Measurements from ENCODE around the gene GUSB. TPM values are rescaled to one million over a fixed set of nuclear protein-coding genes. Genes with fewer than 3 reads are reported as not detected.
"Not testable (repeated sequence)": the region's sequence is repeated elsewhere in the genome, so short reads cannot be mapped to it uniquely, and the experiment has no call there.

Gene GUSB
- 10 to 100 TPM; 72.2 to 77.2 TPM for total RNA-seq

DNA sequence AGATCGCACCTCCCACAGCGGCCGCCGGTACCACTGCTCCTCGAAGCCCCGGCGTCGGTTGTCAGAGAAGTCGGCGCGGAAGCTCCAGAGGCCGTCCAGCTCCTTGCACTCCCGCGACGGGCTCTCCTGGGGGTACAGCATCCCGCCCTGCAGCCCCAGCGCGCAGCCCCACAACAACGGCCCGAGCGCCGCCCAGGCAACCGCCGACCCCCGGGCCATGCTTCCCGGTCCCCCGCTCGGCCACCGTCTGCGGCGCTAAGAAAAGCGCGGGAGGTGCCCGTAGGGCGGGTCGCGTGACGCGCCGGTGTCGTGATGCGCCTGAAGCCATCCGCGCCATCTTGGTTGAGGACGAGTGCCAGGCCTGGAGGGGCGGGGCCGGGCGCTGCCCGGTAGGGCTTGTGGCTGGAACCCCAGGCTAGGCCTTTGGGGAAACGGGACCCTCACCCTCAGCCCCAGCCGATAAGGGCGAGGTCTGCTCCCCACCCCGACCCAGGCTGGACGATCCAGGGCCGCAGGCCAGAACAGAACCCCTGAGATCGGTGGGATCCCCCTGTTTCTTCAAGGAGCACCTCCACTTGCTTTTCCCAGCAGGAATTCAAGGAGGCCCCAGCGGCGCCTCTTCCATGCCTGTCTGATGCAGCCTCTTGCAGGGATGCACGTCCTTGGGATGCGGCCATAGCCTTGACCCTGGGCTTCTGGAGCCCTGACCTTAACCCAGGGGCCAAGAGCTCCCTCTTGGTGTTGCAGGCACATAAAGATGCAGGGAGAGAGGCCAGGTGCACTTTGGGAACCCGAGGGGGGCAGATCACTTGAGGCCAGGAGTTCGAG lies at the start of gene GUSB:
TSS of gene GUSB (minus strand) at position 249 of the 828 bp plus-strand sequence. CDS start at position 219, 30 bp downstream.
- peak; percentile 84 for ATAC-seq
- peak within 1 kb of the TSS; percentile 98 for H3K27ac Mint-ChIP-seq
- H3K4me1 Mint-ChIP-seq (ENCODE audit: low read depth) = peaks cover 20% of the 10 kb centered on the region
- H3K9me3 Mint-ChIP-seq (ENCODE audit: insufficient read depth) = no peaks in the 10 kb centered on the region
- POLR2A ChIA-PET = interaction anchor here (0.6 to 1.5 kb wide), 4 partner anchors 133 to 511 kb away, joined by 4 to 7 read pairs (median 5); partner anchors contain the start of gene CRCP
- peak within 1 kb of the TSS; percentile 93 for H3K4me3 Mint-ChIP-seq
- no peaks in the 10 kb centered on the region for H3K27me3 Mint-ChIP-seq (ENCODE audit: low read depth)
- H3K36me3 Mint-ChIP-seq (ENCODE audit: low read depth) = peaks cover 19% of the 10 kb centered on the region
- DNase-seq = peak; percentile 92
- CTCF ChIA-PET = interaction anchor here (0.8 to 1.3 kb wide), 3 partner anchors 90 to 862 kb away, joined by 3 read pairs; partner anchors contain the start of gene CRCP

DNA sequence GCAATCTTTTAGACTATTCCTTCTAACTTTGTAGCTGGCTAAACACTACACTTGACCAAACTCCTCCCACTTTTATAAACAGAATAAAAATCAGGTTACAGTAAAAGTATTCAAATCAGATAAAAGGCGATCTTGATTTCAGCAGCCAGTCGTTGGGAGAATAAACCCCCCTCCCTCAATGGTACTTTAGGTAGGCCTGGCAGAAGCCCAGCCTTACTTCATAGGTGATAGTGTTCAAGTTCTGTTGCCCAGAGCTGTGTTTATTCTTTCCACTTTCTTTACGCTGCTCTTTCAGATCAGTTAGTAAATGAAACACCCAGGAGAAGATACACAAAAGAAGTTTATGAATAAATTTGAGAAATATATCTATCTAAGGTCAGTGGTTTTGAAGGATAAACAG lies 46.3 kb upstream of the GUSB start:
- DNase-seq; CTCF ChIA-PET; H3K9me3 Mint-ChIP-seq (ENCODE audit: insufficient read depth); H3K4me3 Mint-ChIP-seq; ATAC-seq; H3K27me3 Mint-ChIP-seq (ENCODE audit: low read depth); H3K27ac Mint-ChIP-seq; H3K36me3 Mint-ChIP-seq (ENCODE audit: low read depth); H3K4me1 Mint-ChIP-seq (ENCODE audit: low read depth): not testable (repeated sequence)
- POLR2A ChIA-PET = interaction anchor here (0.6 kb wide), 1 partner anchor 755 kb away, joined by 4 read pairs; no protein-coding TSS in a partner anchor

DNA sequence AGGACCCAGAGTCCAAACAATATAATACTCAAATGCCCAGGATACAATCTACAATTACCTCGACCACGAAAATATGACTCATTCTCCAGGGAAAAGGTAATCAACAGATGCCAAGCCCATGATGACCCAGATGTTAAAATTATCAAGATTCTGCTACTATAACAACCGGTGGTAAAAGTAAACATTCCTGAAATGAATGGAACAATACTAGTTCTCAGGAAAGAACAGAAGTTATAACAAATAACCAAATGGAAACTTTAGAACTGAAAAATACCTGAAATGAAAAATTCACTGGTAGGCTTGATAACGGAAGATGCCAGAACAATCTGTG lies 34.1 kb upstream of the GUSB start:
- peaks cover 2% of the 10 kb centered on the region for H3K27me3 Mint-ChIP-seq (ENCODE audit: low read depth)
- H3K4me1 Mint-ChIP-seq (ENCODE audit: low read depth) = no peaks in the 10 kb centered on the region
- no peak for ATAC-seq
- no peak overlapping the region for H3K4me3 Mint-ChIP-seq
- DNase-seq = no peak
- H3K9me3 Mint-ChIP-seq (ENCODE audit: insufficient read depth) = no peaks in the 10 kb centered on the region
- POLR2A ChIA-PET = no interaction called here
- CTCF ChIA-PET = no interaction called here
- no peak overlapping the region for H3K27ac Mint-ChIP-seq
- no peaks in the 10 kb centered on the region for H3K36me3 Mint-ChIP-seq (ENCODE audit: low read depth)

DNA sequence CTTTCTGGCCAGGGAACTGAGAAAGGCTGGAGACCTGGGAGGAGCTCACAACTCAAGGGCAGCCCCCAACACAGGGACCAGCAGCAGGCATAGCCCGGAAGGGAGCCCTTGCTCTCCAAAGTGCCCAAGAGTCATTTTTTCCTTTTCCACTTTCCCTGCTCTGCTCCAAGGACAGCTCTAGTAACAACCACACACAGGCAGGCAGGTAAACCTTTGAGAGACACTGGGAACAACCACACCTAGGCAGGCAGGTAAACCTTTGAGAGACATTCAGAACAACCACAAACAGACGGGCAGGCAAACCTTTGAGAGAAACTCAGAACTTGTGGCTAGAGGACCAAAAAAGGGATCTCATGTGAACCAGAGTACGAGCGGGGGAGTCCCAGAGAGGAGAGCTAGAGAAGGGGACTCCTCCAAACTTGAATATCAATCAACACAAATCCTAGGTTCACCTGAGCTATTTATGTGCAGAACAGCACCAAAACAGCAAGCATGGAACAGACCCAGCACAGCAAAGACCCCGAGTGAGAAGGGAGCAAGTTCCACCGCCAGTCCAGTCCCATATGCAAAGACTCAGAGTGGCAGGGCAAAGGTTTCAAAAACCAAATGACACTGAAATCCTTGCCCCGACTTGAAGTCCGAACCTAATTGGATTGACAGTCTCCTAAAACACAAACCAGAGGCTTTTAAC lies 33.6 kb upstream of the GUSB start:
- no peak overlapping the region for H3K4me3 Mint-ChIP-seq
- H3K9me3 Mint-ChIP-seq (ENCODE audit: insufficient read depth) = no peaks in the 10 kb centered on the region
- DNase-seq (no peak), ATAC-seq (no peak)
- H3K27me3 Mint-ChIP-seq (ENCODE audit: low read depth) = peaks cover 2% of the 10 kb centered on the region
- no peaks in the 10 kb centered on the region for H3K36me3 Mint-ChIP-seq (ENCODE audit: low read depth)
- CTCF ChIA-PET = no interaction called here
- H3K4me1 Mint-ChIP-seq (ENCODE audit: low read depth) = no peaks in the 10 kb centered on the region
- no peak overlapping the region for H3K27ac Mint-ChIP-seq
- POLR2A ChIA-PET = no interaction called here

DNA sequence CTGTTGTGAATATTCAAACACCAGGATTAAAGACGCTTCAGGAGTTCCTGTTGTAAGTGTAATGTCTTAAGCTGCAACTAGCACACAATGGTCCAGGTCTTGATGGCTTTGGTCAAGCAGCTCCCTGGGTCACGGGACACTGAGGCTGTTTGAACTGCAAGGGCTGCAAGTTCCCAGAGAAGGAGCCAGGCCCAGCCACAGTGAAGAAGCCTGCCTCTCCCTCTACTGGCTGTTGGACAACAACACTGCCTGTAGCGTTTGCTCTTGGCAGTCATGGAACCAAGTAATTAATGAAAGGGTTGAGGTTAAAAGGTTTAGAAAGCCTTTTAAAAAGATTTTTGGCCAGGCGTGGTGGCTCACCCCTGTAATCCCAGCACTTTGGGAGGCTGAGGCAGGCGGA lies 31.9 kb upstream of the GUSB start:
- H3K4me1 Mint-ChIP-seq (ENCODE audit: low read depth) = no peaks in the 10 kb centered on the region
- ATAC-seq (no peak), DNase-seq (no peak)
- POLR2A ChIA-PET = no interaction called here
- peaks cover 2% of the 10 kb centered on the region for H3K27me3 Mint-ChIP-seq (ENCODE audit: low read depth)
- H3K36me3 Mint-ChIP-seq (ENCODE audit: low read depth) = no peaks in the 10 kb centered on the region
- H3K27ac Mint-ChIP-seq = no peak overlapping the region
- CTCF ChIA-PET = no interaction called here
- H3K9me3 Mint-ChIP-seq (ENCODE audit: insufficient read depth) = no peaks in the 10 kb centered on the region
- no peak overlapping the region for H3K4me3 Mint-ChIP-seq

DNA sequence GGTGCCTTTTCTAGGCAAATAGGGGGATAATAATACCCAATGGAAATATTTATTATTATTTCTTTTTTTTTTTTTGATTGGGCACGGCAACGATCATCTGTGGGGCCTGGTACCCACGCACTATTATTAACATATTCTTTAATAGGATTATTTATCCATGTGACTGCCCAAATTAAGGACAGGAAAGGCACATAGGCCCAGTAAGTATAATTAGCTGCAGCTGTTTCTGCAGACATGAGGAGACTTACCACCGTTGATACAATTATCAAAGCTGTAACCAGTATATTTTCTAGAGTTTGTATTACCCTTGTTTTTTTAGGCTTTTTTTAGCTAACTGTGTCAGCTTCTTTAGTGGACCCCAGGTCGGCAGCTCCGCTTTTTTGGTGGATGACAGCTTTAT lies 25.2 kb upstream of the GUSB start:
- CTCF ChIA-PET = no interaction called here
- DNase-seq = no peak
- no peaks in the 10 kb centered on the region for H3K36me3 Mint-ChIP-seq (ENCODE audit: low read depth)
- H3K9me3 Mint-ChIP-seq (ENCODE audit: insufficient read depth) = no peaks in the 10 kb centered on the region
- H3K4me1 Mint-ChIP-seq (ENCODE audit: low read depth) = no peaks in the 10 kb centered on the region
- POLR2A ChIA-PET = no interaction called here
- no peak overlapping the region for H3K4me3 Mint-ChIP-seq
- H3K27ac Mint-ChIP-seq = no peak overlapping the region
- no peaks in the 10 kb centered on the region for H3K27me3 Mint-ChIP-seq (ENCODE audit: low read depth)
- no peak for ATAC-seq

DNA sequence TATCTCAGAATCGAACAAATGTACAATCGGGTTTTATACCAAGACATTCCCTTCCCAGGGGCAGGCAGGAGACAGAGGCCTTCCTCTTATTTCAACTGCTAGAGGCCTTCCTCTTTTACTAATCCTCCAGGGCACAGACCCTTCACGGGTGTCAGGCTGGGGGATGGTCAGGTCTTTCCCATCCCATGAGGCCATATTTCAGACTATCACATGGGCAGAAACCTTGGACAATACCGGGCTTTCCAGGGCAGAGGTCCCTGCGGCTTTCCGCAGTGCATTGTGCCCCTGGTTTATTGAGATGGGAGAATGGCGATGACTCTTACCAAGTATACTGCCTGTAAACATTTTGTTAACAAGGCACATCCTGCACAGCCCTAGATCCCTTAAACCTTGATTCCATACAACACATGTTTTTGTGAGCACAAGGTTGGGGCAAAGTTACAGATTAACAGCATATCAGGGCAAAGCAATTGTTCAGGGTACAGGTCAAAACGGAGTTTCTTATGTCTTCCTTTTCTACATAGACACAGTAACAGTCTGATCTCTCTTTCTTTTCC lies 23.2 kb upstream of the GUSB start:
- ATAC-seq; POLR2A ChIA-PET; CTCF ChIA-PET; H3K4me1 Mint-ChIP-seq (ENCODE audit: low read depth); H3K36me3 Mint-ChIP-seq (ENCODE audit: low read depth); DNase-seq; H3K27ac Mint-ChIP-seq; H3K9me3 Mint-ChIP-seq (ENCODE audit: insufficient read depth); H3K27me3 Mint-ChIP-seq (ENCODE audit: low read depth); H3K4me3 Mint-ChIP-seq: not testable (repeated sequence)

DNA sequence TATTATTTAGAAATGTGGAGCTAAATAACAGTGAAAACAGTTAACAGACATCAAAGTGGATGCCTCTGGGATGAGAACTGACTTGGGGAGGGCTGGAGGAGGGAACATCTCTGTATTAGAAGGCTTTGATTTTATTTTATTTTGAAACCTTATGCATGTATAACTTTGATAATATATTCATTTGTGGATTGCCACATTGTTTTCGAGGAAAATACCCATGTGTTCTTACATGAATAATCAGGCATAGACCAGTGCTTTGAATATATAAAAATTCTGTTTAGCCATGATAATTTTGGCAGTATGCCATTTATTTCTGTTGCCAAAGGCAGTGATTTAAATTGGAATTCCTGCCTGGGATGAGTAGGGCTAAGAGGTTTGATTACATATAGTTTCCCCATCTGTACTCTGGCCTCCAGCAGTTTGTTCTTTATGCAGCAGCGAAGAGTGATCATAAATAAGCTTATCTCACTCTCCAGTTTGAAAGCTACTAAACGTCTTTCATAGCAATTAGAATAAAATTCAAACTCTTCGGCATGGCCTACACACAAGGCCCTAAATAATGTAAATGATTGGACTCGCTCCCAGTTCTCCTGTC lies 18.9 kb upstream of the GUSB start:
- H3K27me3 Mint-ChIP-seq (ENCODE audit: low read depth); H3K36me3 Mint-ChIP-seq (ENCODE audit: low read depth); DNase-seq; CTCF ChIA-PET; ATAC-seq; POLR2A ChIA-PET; H3K9me3 Mint-ChIP-seq (ENCODE audit: insufficient read depth); H3K4me3 Mint-ChIP-seq; H3K27ac Mint-ChIP-seq; H3K4me1 Mint-ChIP-seq (ENCODE audit: low read depth): not testable (repeated sequence)

DNA sequence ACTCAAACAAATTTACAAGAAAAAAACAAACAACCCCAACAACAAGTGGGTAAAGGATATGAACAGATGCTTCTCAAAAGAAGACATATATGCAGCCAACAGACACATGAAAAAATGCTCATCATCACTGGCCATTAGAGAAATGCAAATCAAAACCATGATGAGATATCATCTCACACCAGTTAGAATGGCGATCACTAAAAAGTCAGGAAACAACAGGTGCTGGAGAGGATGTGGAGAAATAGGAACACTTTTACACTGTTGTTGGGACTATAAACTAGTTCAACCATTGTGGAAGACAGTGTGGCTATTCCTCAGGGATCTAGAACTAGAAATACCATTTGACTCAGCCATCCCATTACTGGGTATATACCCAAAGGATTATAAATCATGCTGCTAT lies 13.0 kb upstream of the GUSB start:
- CTCF ChIA-PET; POLR2A ChIA-PET; H3K27me3 Mint-ChIP-seq (ENCODE audit: low read depth); H3K36me3 Mint-ChIP-seq (ENCODE audit: low read depth); H3K4me1 Mint-ChIP-seq (ENCODE audit: low read depth); H3K4me3 Mint-ChIP-seq; ATAC-seq; DNase-seq; H3K9me3 Mint-ChIP-seq (ENCODE audit: insufficient read depth); H3K27ac Mint-ChIP-seq: not testable (repeated sequence)

DNA sequence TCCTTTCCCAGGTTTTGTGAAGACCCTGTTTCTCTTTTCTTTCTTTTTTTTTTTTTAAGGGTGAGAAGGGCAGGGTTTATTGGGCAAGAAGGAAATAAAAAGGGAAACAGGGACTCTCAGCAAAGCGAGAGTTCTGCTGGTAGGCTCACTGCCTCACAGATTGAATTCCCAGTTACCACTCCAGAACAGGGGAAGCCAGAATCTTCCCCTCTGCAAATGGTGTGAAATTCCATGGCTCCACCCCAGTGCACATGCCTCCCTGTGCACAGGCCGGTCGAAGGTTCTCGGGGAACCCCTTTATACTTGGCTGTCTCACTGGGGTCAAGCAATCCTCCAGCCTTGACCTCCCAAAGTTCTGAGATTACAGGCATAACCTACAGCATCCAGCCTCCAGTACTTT lies 10.5 kb upstream of the GUSB start:
- CTCF ChIA-PET = no interaction called here
- H3K27ac Mint-ChIP-seq = no peak overlapping the region
- ATAC-seq (no peak), DNase-seq (no peak)
- H3K9me3 Mint-ChIP-seq (ENCODE audit: insufficient read depth) = no peaks in the 10 kb centered on the region
- H3K4me3 Mint-ChIP-seq = no peak overlapping the region
- peaks cover 7% of the 10 kb centered on the region for H3K27me3 Mint-ChIP-seq (ENCODE audit: low read depth)
- H3K4me1 Mint-ChIP-seq (ENCODE audit: low read depth) = no peaks in the 10 kb centered on the region
- no peaks in the 10 kb centered on the region for H3K36me3 Mint-ChIP-seq (ENCODE audit: low read depth)
- POLR2A ChIA-PET = no interaction called here

DNA sequence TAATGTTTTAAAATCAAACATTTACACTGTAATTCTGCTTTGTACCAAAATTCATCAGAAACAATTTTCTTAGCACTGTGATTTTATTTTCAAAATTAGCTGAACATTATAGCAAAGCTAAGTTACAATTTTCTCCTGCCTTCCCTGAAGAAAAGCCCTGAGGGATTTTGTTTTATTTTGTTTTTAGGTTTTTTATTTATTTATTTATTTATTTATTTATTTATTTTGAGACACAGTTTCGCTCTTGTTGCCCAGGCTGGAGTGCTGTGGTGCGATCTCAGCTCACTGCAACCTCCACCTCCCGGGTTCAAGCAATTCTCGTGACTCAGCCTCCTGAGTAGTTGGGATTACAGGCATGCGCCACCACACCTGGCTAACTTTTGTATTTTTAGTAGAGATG lies 9.8 kb upstream of the GUSB start:
- H3K4me1 Mint-ChIP-seq (ENCODE audit: low read depth); H3K36me3 Mint-ChIP-seq (ENCODE audit: low read depth); H3K4me3 Mint-ChIP-seq; POLR2A ChIA-PET; H3K9me3 Mint-ChIP-seq (ENCODE audit: insufficient read depth); H3K27me3 Mint-ChIP-seq (ENCODE audit: low read depth); DNase-seq; CTCF ChIA-PET; H3K27ac Mint-ChIP-seq; ATAC-seq: not testable (repeated sequence)

DNA sequence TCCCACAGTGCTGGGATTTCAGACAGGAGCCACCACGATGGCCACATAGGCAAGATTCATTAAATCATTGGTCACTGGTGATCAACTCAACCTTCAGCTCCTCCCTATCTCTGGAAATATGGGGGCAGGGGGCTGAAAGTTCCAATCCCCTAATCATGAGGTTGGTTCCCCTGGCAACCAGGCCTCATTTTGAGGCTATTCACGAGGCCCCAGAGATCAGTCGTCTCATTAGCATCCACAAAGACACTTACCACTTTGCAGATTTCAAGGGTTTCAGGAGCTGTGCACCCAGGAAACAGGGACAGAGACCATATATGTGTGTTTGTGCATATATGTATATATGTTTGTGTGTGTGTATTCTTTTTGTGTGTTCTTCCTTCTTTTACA lies 7.7 kb upstream of the GUSB start:
- Mint-ChIP-seq H3K27ac (no peak overlapping the region), H3K27me3 (ENCODE audit: low read depth) (peaks cover 3% of the 10 kb centered on the region), H3K36me3 (ENCODE audit: low read depth) (no peaks in the 10 kb centered on the region), H3K4me1 (ENCODE audit: low read depth) (no peaks in the 10 kb centered on the region), H3K4me3 (no peak overlapping the region), H3K9me3 (ENCODE audit: insufficient read depth) (no peaks in the 10 kb centered on the region)
- ChIA-PET CTCF (no interaction called here), POLR2A (interaction anchor here (0.6 kb wide), 1 partner anchor 25 kb away, joined by 3 read pairs; no protein-coding TSS in a partner anchor)
- ATAC-seq (no peak), DNase-seq (no peak)
